ENCODE measurements around the gene P3R3URF.

- TF ChIP-seq CTCF (IDR thresholded peaks at IDR 0.05; ENCODE audit: insufficient read depth, low read depth, low read length): no peak
- no peak for TF ChIP-seq EZH2 (IDR thresholded peaks at IDR 0.05; ENCODE audit: insufficient read depth, low read length)
Observed at GRCh38 chr1:46181343-46182260, 5.3 kb upstream of the P3R3URF start.
